ENCODE results near the gene ZNF683. TPM values are rescaled to one million over a fixed set of nuclear protein-coding genes. Genes with fewer than 3 reads are reported as not detected.
"Not testable (repeated sequence)": the region's sequence is repeated elsewhere in the genome, so short reads cannot be mapped to it uniquely, and the experiment has no call there.

The ZNF683 gene
- polyA plus RNA-seq, 1 experiment: not detected

DNA sequence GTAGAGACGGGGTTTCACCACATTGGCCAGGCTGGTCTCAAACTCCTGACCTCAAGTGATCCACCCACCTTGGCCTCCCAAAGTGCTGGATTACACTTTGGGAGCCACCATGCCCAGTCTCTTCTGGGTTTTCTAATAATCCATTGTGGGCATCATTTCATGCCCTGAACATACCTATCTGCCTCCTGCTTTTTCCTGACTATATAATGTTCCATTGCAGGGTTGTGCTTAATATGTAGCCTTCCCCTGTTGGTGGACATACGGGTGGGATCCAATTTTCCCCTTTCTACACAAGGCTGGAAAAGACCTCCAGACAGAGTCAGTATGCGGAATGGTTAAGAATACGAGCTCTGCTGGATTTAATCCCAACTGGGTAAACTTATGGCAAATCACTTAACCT is 3.5 kb upstream of the ZNF683 start:
- DNase-seq (ENCODE audit: low read depth, low spot score): no peak
- TF ChIP-seq, protein P1, sequence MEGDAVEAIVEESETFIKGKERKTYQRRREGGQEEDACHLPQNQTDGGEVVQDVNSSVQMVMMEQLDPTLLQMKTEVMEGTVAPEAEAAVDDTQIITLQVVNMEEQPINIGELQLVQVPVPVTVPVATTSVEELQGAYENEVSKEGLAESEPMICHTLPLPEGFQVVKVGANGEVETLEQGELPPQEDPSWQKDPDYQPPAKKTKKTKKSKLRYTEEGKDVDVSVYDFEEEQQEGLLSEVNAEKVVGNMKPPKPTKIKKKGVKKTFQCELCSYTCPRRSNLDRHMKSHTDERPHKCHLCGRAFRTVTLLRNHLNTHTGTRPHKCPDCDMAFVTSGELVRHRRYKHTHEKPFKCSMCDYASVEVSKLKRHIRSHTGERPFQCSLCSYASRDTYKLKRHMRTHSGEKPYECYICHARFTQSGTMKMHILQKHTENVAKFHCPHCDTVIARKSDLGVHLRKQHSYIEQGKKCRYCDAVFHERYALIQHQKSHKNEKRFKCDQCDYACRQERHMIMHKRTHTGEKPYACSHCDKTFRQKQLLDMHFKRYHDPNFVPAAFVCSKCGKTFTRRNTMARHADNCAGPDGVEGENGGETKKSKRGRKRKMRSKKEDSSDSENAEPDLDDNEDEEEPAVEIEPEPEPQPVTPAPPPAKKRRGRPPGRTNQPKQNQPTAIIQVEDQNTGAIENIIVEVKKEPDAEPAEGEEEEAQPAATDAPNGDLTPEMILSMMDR (IDR thresholded peaks at IDR 0.05; ENCODE audit: low read depth, low read length): no peak
- Histone ChIP-seq H3K4me3 (ENCODE audit: low read depth, low read length) (no peak overlapping the region), H3K27me3 (ENCODE audit: control insufficient read depth, insufficient read depth, low read length) (no peaks in the 10 kb centered on the region), H3K27ac (ENCODE audit: low read depth, low read length) (no peak overlapping the region), H3K9me3 (ENCODE audit: control insufficient read depth, insufficient read depth, low read length) (no peaks in the 10 kb centered on the region)
- POLR2A ChIA-PET: no interaction called here
- CTCF ChIA-PET: interaction anchor here (1.2 to 8.0 kb wide), 4 partner anchors 13 to 142 kb away, joined by 3 to 120 read pairs (median 9); partner anchors contain the start of gene CEP85

DNA sequence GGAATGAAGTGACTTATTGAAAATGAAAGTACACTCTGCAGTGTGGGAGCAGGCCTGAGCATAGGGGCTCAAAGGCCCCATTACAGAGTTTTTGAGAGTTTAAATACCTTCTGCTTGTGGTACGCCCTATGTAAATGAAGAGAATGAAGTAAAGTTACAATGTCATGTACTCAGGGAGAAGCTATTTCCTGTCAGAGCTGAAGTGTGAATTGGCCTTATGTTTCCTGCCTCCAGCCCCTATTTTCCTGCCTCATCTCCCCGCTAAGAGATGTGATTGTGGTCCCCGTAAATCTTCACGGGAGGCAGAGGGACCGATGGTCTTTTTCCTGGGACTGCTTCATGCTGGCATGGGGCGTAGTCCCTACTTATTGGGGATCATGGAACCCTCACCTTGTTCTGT is 2.5 kb upstream of the ZNF683 start:
- Histone ChIP-seq H3K27me3 (ENCODE audit: control insufficient read depth, insufficient read depth, low read length) (peaks cover 5% of the 10 kb centered on the region), H3K9me3 (ENCODE audit: control insufficient read depth, insufficient read depth, low read length) (no peaks in the 10 kb centered on the region), H3K4me3 (ENCODE audit: low read depth, low read length) (no peak overlapping the region), H3K27ac (ENCODE audit: low read depth, low read length) (no peak overlapping the region)
- ChIA-PET POLR2A (no interaction called here), CTCF (interaction anchor here (0.8 to 8.0 kb wide), 4 partner anchors 12 to 99 kb away, joined by 4 to 120 read pairs (median 4); no protein-coding TSS in a partner anchor)
- TF ChIP-seq, protein P1 (IDR thresholded peaks at IDR 0.05; ENCODE audit: low read depth, low read length): no peak
- no peak for DNase-seq (ENCODE audit: low read depth, low spot score)

DNA sequence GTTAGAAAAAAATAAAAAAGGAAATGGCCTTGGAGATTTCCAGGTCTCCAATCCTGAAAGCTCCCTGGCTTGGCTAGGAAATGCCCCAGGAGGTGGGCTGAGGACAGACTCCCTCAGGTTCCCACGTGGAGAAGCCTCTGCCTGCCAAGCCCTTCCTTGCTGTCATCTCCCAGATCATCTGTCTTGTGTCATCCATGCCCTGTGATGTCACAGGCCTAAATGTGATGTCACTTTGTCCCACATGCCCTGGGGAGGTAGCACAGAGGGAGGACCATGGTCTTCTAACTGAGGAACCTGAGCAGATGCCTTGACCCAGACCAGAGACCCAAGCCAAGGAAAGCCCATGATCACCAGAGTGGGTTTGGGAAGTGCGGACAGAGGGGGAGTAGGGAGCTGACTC is 1.8 kb upstream of the ZNF683 start:
- H3K4me3 ChIP-seq (ENCODE audit: low read depth, low read length); H3K27me3 ChIP-seq (ENCODE audit: control insufficient read depth, insufficient read depth, low read length); DNase-seq (ENCODE audit: low read depth, low spot score); H3K9me3 ChIP-seq (ENCODE audit: control insufficient read depth, insufficient read depth, low read length); H3K27ac ChIP-seq (ENCODE audit: low read depth, low read length); POLR2A ChIA-PET: not testable (repeated sequence)
- CTCF ChIA-PET: interaction anchor here (0.8 to 8.0 kb wide), 5 partner anchors 11 to 229 kb away, joined by 3 to 120 read pairs (median 4); no protein-coding TSS in a partner anchor

DNA sequence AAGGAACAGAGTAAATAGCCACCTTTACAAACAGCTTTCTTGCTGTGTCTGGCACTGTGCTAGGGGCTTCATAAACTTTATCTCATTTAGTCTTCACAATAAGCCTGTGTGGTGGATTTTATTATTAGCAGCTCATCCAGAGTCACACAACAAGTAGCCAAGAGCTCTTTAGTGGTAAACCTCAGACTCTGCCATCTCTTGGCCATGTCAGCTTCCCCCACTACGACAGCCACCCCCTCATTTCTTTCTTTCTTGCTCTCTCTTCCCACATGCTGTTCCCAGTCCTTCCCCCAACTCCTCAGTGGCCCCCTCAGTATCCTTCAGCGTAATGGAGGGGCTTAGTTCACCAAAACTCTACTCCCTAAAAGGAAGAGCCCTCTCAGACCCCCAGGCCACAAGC is 1.2 kb upstream of the ZNF683 start:
- ChIA-PET CTCF (interaction anchor here (0.9 to 8.0 kb wide), 4 partner anchors 10 to 228 kb away, joined by 3 to 120 read pairs (median 4); no protein-coding TSS in a partner anchor), POLR2A (interaction anchor here (0.6 kb wide), 1 partner anchor 24 kb away, joined by 6 read pairs; no protein-coding TSS in a partner anchor)
- TF ChIP-seq, protein P1 (IDR thresholded peaks at IDR 0.05; ENCODE audit: low read depth, low read length): no peak
- Histone ChIP-seq H3K27me3 (ENCODE audit: control insufficient read depth, insufficient read depth, low read length) (peaks cover 5% of the 10 kb centered on the region), H3K9me3 (ENCODE audit: control insufficient read depth, insufficient read depth, low read length) (no peaks in the 10 kb centered on the region), H3K27ac (ENCODE audit: low read depth, low read length) (no peak overlapping the region), H3K4me3 (ENCODE audit: low read depth, low read length) (no peak overlapping the region)
- DNase-seq (ENCODE audit: low read depth, low spot score): no peak

DNA sequence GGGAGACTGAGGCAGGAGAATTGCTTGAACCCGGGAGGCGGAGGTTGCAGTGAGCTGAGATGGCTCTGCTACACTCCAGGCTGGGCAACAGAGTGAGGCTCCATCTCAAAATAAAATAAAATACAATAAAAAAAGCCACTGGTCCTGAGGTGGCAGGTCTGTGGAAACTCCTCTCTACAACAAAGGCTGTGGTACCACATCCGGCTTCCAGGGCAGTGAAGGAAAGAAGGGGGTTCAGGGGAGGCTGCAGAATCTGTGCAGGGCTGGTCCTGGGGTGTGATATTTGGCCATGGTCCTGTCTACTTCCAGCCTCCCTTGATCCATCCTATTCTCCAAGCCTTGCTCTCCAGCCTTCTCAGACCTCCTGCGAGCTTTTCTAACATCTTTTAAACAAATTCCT is 731 bp upstream of the ZNF683 start:
- DNase-seq (ENCODE audit: low read depth, low spot score): no peak
- no peak overlapping the region for H3K4me3 ChIP-seq (ENCODE audit: low read depth, low read length)
- no peak overlapping the region for H3K27ac ChIP-seq (ENCODE audit: low read depth, low read length)
- ChIA-PET CTCF (interaction anchor here (0.9 to 8.0 kb wide), 3 partner anchors 10 to 228 kb away, joined by 3 to 120 read pairs (median 4); no protein-coding TSS in a partner anchor), POLR2A (interaction anchor here (0.6 kb wide), 1 partner anchor 23 kb away, joined by 6 read pairs; no protein-coding TSS in a partner anchor)
- no peaks in the 10 kb centered on the region for H3K9me3 ChIP-seq (ENCODE audit: control insufficient read depth, insufficient read depth, low read length)
- TF ChIP-seq, protein P1 (IDR thresholded peaks at IDR 0.05; ENCODE audit: low read depth, low read length): no peak
- peaks cover 5% of the 10 kb centered on the region for H3K27me3 ChIP-seq (ENCODE audit: control insufficient read depth, insufficient read depth, low read length)
